Measurements from ENCODE around the gene PTPRU. TPM values are rescaled to one million over a fixed set of nuclear protein-coding genes. Genes with fewer than 3 reads are reported as not detected.

Gene PTPRU
- total and polyA plus RNA-seq, 2 of the 8 experiments (the other 6 are each of a cell fraction or from before 2014, with no cell fraction given) = 33.8 to 41.8 TPM

- TF ChIP-seq, protein P1, sequence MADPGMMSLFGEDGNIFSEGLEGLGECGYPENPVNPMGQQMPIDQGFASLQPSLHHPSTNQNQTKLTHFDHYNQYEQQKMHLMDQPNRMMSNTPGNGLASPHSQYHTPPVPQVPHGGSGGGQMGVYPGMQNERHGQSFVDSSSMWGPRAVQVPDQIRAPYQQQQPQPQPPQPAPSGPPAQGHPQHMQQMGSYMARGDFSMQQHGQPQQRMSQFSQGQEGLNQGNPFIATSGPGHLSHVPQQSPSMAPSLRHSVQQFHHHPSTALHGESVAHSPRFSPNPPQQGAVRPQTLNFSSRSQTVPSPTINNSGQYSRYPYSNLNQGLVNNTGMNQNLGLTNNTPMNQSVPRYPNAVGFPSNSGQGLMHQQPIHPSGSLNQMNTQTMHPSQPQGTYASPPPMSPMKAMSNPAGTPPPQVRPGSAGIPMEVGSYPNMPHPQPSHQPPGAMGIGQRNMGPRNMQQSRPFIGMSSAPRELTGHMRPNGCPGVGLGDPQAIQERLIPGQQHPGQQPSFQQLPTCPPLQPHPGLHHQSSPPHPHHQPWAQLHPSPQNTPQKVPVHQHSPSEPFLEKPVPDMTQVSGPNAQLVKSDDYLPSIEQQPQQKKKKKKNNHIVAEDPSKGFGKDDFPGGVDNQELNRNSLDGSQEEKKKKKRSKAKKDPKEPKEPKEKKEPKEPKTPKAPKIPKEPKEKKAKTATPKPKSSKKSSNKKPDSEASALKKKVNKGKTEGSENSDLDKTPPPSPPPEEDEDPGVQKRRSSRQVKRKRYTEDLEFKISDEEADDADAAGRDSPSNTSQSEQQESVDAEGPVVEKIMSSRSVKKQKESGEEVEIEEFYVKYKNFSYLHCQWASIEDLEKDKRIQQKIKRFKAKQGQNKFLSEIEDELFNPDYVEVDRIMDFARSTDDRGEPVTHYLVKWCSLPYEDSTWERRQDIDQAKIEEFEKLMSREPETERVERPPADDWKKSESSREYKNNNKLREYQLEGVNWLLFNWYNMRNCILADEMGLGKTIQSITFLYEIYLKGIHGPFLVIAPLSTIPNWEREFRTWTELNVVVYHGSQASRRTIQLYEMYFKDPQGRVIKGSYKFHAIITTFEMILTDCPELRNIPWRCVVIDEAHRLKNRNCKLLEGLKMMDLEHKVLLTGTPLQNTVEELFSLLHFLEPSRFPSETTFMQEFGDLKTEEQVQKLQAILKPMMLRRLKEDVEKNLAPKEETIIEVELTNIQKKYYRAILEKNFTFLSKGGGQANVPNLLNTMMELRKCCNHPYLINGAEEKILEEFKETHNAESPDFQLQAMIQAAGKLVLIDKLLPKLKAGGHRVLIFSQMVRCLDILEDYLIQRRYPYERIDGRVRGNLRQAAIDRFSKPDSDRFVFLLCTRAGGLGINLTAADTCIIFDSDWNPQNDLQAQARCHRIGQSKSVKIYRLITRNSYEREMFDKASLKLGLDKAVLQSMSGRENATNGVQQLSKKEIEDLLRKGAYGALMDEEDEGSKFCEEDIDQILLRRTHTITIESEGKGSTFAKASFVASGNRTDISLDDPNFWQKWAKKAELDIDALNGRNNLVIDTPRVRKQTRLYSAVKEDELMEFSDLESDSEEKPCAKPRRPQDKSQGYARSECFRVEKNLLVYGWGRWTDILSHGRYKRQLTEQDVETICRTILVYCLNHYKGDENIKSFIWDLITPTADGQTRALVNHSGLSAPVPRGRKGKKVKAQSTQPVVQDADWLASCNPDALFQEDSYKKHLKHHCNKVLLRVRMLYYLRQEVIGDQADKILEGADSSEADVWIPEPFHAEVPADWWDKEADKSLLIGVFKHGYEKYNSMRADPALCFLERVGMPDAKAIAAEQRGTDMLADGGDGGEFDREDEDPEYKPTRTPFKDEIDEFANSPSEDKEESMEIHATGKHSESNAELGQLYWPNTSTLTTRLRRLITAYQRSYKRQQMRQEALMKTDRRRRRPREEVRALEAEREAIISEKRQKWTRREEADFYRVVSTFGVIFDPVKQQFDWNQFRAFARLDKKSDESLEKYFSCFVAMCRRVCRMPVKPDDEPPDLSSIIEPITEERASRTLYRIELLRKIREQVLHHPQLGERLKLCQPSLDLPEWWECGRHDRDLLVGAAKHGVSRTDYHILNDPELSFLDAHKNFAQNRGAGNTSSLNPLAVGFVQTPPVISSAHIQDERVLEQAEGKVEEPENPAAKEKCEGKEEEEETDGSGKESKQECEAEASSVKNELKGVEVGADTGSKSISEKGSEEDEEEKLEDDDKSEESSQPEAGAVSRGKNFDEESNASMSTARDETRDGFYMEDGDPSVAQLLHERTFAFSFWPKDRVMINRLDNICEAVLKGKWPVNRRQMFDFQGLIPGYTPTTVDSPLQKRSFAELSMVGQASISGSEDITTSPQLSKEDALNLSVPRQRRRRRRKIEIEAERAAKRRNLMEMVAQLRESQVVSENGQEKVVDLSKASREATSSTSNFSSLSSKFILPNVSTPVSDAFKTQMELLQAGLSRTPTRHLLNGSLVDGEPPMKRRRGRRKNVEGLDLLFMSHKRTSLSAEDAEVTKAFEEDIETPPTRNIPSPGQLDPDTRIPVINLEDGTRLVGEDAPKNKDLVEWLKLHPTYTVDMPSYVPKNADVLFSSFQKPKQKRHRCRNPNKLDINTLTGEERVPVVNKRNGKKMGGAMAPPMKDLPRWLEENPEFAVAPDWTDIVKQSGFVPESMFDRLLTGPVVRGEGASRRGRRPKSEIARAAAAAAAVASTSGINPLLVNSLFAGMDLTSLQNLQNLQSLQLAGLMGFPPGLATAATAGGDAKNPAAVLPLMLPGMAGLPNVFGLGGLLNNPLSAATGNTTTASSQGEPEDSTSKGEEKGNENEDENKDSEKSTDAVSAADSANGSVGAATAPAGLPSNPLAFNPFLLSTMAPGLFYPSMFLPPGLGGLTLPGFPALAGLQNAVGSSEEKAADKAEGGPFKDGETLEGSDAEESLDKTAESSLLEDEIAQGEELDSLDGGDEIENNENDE (IDR thresholded peaks at IDR 0.05; ENCODE audit: insufficient replicate concordance, low read length) = no peak
- TF ChIP-seq CEBPB (IDR thresholded peaks at IDR 0.05; ENCODE audit: low read depth, low read length) (peak; percentile 69; the same call in 1 of the 2 replicates), FOSL1 (IDR thresholded peaks at IDR 0.05; ENCODE audit: insufficient read depth, low read depth, low read length) (no peak), TBP (IDR thresholded peaks at IDR 0.05; ENCODE audit: low read depth, low read length) (no peak), KDM1A (IDR thresholded peaks at IDR 0.05; ENCODE audit: borderline replicate concordance, low read length) (0 out of 2 replicates have a peak, but pooled peaks have one; percentile 12), RAD21 (IDR thresholded peaks at IDR 0.05 in 1 of 2, conservative IDR thresholded peaks at IDR 0.05 in 1 of 2; ENCODE audit: low read depth in 2 of 2, low read length in 2 of 2) (peak in 1 of 2 experiments; percentile 8; a peak in 1 of 4 replicates)
- TF ChIP-seq, protein P2, sequence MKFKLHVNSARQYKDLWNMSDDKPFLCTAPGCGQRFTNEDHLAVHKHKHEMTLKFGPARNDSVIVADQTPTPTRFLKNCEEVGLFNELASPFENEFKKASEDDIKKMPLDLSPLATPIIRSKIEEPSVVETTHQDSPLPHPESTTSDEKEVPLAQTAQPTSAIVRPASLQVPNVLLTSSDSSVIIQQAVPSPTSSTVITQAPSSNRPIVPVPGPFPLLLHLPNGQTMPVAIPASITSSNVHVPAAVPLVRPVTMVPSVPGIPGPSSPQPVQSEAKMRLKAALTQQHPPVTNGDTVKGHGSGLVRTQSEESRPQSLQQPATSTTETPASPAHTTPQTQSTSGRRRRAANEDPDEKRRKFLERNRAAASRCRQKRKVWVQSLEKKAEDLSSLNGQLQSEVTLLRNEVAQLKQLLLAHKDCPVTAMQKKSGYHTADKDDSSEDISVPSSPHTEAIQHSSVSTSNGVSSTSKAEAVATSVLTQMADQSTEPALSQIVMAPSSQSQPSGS (IDR thresholded peaks at IDR 0.05; ENCODE audit: low read length) = peak; percentile 29; the same call in 1 of the 2 replicates
- TF ChIP-seq, protein P3, sequence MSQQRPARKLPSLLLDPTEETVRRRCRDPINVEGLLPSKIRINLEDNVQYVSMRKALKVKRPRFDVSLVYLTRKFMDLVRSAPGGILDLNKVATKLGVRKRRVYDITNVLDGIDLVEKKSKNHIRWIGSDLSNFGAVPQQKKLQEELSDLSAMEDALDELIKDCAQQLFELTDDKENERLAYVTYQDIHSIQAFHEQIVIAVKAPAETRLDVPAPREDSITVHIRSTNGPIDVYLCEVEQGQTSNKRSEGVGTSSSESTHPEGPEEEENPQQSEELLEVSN (IDR thresholded peaks at IDR 0.05) = no peak
Observed at GRCh38 chr1:29249170-29249691, 12.9 kb downstream of the PTPRU start (continued).

All from H1 (cell line).